WERI-Rb-1 (cell line): ENCODE data around the gene FAM76B.

Source experiments
- DNase-seq: peaks from one replicate; pipeline ENCODE4 v3.0.0-alpha.2; 2020
- H3K27ac ChIP-seq: fragments of 250-450 bp; sonication (Bioruptor Pico); 2 replicates; pipeline ENCODE4 v1.5.1; 2020; ENCODE audit warnings: mild to moderate bottlenecking, moderate library complexity
- H3K27me3 ChIP-seq: fragments of 250-450 bp; sonication (Bioruptor Pico); 2 replicates; pipeline ENCODE4 v1.5.1; 2021; ENCODE audit warnings: mild to moderate bottlenecking, low read depth, moderate library complexity; ENCODE audit not compliant: insufficient read depth, severe bottlenecking
- H3K36me3 ChIP-seq: fragments of 250-450 bp; sonication (Bioruptor Pico); 2 replicates; pipeline ENCODE4 v1.5.1; 2020; ENCODE audit warnings: mild to moderate bottlenecking, moderate library complexity
- H3K4me3 ChIP-seq: 2 replicates; pipeline ENCODE4 v1.5.1; 2011; ENCODE audit warnings: low read depth, mild to moderate bottlenecking, control low read depth, low read length
- H3K9me3 ChIP-seq: fragments of 250-450 bp; sonication (Bioruptor Pico); 2 replicates; pipeline ENCODE4 v1.5.1; 2021; ENCODE audit warnings: mild to moderate bottlenecking, moderate library complexity; ENCODE audit not compliant: severe bottlenecking
- TF ChIP-seq, protein P1 (sequence below): IDR thresholded peaks from 2 replicates; pipeline ENCODE4 v1.5.1; 2011; ENCODE audit warnings: low read depth, mild to moderate bottlenecking, control low read depth, inconsistent platforms, low read length

The FAM76B gene

DNA sequence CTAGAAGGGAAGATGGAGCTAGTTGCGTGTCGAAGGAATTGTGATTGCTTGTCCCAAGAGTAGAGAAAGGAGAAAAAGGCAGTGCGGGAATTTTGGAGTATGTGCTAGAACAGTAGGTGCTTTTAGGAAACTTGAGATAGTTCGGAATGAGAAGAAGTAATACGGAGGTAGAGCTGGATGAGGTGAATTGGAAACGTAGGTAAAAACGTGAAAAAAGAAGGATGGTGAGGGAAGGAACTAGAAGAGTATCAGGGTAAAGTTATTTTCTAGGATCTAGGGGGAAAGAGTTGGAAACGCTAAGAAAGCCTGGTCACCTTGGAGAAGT lies 2.1 kb upstream of the FAM76B start:
- DNase-seq: no peak

DNA sequence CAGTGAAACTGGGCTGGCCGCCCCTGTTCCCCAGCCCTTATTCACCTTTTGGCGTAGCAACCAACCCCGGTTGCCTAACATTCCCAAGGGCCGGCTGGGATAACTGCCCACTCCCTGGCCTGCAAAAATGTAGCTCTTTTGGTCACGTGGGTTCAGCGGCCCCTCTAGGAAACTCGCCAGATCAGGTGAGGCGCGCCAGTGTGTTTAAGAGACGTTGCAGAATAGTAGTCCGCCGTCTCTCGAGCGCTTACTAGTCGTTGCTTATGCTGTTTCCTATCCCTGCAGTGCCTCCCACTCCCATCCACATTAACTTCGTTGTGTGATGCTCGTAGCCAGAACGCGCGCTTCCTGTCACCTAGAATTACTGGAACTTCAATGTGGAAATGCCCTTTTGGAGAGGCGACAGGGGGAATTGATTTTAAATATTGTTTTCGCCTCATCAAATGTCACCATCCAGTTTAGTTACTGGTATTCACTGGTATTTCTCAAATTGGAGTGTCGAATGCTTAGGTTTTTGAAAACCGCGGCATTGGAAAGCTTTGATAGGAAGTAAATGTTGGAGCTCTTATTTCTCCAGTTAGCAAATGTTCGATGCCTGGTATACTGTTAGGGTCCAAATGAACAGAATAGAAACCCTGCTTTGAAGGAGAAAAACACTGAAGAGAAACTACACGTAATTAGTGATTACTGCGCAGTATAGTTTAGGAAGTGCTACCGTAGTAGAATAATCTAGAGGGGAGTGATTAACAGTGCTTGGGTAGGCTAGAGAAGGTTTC lies 1.5 kb upstream of the FAM76B start:
- peak; percentile 65 for DNase-seq
- TF ChIP-seq, protein P1, sequence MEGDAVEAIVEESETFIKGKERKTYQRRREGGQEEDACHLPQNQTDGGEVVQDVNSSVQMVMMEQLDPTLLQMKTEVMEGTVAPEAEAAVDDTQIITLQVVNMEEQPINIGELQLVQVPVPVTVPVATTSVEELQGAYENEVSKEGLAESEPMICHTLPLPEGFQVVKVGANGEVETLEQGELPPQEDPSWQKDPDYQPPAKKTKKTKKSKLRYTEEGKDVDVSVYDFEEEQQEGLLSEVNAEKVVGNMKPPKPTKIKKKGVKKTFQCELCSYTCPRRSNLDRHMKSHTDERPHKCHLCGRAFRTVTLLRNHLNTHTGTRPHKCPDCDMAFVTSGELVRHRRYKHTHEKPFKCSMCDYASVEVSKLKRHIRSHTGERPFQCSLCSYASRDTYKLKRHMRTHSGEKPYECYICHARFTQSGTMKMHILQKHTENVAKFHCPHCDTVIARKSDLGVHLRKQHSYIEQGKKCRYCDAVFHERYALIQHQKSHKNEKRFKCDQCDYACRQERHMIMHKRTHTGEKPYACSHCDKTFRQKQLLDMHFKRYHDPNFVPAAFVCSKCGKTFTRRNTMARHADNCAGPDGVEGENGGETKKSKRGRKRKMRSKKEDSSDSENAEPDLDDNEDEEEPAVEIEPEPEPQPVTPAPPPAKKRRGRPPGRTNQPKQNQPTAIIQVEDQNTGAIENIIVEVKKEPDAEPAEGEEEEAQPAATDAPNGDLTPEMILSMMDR: no peak
- peaks cover 26% of the 10 kb centered on the region for H3K36me3 ChIP-seq

More for the DNA sequence above, 2.1 kb upstream of the FAM76B start:
- TF ChIP-seq, protein P1: no peak
- H3K27me3 ChIP-seq: no peaks in the 10 kb centered on the region
- peaks cover 22% of the 10 kb centered on the region for H3K36me3 ChIP-seq
- peak overlapping the region; percentile 98 for H3K27ac ChIP-seq
- peak overlapping the region; percentile 71 for H3K4me3 ChIP-seq
- no peaks in the 10 kb centered on the region for H3K9me3 ChIP-seq

DNA sequence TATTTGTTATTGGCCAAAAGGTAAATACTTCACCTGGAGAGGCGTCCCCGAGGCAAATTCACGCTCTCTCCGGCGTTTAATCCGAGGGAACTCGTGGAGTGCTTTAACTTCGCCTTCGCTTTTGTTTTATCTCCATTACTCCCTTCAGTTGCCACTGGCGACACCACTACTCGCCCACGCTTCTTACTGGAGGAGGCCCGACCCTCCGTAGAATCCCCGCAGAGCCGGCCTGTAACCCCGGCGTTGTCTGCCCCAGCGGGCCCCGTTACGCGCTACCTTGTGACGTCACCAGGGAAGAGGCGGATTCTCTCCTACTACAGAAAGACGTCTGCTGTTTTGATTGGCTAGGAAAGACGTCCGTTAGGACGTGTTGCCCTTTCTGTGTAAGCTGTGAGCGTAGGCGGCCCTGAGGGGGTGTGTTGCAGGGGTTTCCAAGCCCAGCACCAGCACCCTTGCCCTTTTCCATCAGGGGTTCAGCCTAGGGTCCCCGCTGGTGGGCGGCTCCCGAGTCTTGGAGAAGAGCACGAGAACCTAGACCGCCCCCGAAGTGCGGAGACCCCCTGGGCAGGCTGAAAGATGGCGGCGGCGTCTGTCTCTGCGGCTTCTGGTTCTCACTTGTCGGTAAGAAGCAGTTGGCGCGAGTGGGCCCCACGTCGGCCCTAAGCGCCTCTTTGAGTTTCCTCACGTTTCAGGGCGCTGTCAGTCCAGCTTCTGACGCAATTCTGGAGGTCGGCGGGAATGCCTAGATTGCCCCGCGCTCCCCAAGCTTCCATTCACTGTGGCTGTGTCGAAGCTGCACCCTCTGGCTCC lies 746 bp upstream of the FAM76B start, which contains the start of gene CEP57:
CEP57 (plus strand) TSS at position 376 of the 810 bp plus-strand sequence; CDS start at position 577, 201 bp downstream.
- H3K27me3 ChIP-seq: no peaks in the 10 kb centered on the region
- peaks cover 34% of the 10 kb centered on the region for H3K36me3 ChIP-seq
- TF ChIP-seq, protein P1: no peak
- DNase-seq: peak; percentile 96
- no peaks in the 10 kb centered on the region for H3K9me3 ChIP-seq
- H3K27ac ChIP-seq: peak within 1 kb of the TSS; percentile 98
- H3K4me3 ChIP-seq: peak within 1 kb of the TSS; percentile 71

More for the DNA sequence above, 1.5 kb upstream of the FAM76B start:
- no peaks in the 10 kb centered on the region for H3K9me3 ChIP-seq
- H3K4me3 ChIP-seq: peak overlapping the region; percentile 71
- no peaks in the 10 kb centered on the region for H3K27me3 ChIP-seq
- peak overlapping the region; percentile 98 for H3K27ac ChIP-seq

DNA sequence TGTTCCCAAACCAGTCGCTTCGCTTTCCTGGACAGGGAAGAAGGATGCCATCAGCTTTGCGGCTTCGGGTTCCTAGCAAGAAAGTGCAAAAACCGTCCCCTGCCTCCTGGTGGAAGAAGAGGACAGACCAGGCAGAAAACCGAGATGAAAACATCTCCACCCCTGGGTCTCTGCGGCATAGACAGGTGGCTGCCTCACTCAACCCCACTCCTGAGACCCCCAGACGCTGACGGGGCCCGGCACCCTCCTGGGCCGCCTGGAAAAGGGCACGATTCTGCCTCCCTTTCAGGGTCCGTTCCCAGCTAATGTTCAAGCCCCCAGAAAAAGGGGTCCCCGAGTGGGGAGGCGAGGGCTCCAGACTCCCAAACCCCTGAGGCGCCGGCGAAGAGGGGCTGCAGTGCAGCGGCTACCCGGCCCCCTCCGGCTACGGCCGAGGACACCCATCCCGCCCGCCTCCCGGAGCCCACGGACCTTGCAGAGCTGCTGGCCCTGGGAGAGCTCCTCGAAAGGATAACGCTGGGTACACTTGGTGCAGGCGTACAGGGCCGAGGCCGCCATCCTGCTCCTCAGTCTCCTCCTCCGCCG lies 569 bp downstream of the FAM76B start:
- peak; percentile 59 for DNase-seq
- Histone ChIP-seq H3K27ac (peak overlapping the region; percentile 98), H3K36me3 (peaks cover 45% of the 10 kb centered on the region), H3K9me3 (no peaks in the 10 kb centered on the region), H3K27me3 (no peaks in the 10 kb centered on the region), H3K4me3 (peak overlapping the region; percentile 71)
- TF ChIP-seq, protein P1: peak; percentile 44; the same call in 1 of the 2 replicates

- Histone ChIP-seq H3K4me3 (no peak overlapping the region), H3K9me3 (no peaks in the 10 kb centered on the region), H3K36me3 (peaks cover 79% of the 10 kb centered on the region), H3K27me3 (no peaks in the 10 kb centered on the region), H3K27ac (no peak overlapping the region)
- DNase-seq: no peak
- TF ChIP-seq, protein P1: no peak
These were observed 9.0 kb downstream of the FAM76B start for GRCh38 chr11:95780544-95780943.
